Suprapubic skin (tissue), 4 donors: Measurements from ENCODE around the gene MYNN.

Experiments
- POLR2A ChIP-seq, 2 donors: fragments of 450-650 bp; IDR thresholded peaks; one replicate each; pipeline ENCODE4 v1.6.1; 2017; ENCODE audit warnings: antibody characterized with exemption in 2 of 2, mild to moderate bottlenecking in 2 of 2, moderate library complexity in 2 of 2
- POLR2AphosphoS5 ChIP-seq, 3 donors: sonication (generic); formaldehyde crosslinking; IDR thresholded peaks; one replicate each; pipeline ENCODE4 v1.6.1; 2017; ENCODE audit warnings: antibody characterized with exemption in 3 of 3
- TF ChIP-seq, protein P1 (sequence below), 2 donors: fragments of 200-600 bp in 1 of 2; fragments of 450-650 bp in 1 of 2; sonication (generic) in 1 of 2; IDR thresholded peaks; one replicate each; pipeline ENCODE4 v1.5.1; 2016 to 2019; ENCODE audit warnings: antibody characterized with exemption in 2 of 2, mild to moderate bottlenecking in 1 of 2, moderate library complexity in 1 of 2

DNA sequence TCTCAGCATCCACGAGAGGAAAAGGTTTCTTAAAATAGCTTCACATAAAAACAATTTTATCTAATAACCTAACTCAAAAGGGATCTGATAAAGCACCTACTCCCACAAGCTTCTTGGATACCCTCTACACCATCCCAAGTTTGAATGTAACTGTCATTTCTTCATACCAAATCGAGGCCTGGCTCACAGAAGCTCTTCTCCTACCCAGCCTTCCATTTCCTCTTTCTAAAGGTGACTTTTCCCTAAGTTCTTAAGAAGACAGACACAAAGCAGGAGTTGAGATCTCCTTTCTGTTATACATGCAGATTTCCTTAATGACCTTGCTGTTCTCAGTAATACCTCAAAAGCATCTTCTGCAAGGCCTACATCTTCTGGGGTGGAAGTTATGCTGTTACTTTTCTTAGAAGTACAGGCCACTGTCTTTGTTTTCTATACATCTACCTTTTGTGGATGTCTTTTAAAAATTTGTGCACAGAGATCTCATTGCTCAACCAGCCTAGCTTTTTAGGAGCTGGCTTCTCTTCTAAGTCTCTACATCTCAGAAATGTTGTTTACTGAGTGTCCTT lies 36.1 kb downstream of the MYNN start:
- TF ChIP-seq POLR2A (IDR thresholded peaks at IDR 0.05) (no peak), POLR2AphosphoS5 (IDR thresholded peaks at IDR 0.05) (no peak)
- TF ChIP-seq, protein P1, sequence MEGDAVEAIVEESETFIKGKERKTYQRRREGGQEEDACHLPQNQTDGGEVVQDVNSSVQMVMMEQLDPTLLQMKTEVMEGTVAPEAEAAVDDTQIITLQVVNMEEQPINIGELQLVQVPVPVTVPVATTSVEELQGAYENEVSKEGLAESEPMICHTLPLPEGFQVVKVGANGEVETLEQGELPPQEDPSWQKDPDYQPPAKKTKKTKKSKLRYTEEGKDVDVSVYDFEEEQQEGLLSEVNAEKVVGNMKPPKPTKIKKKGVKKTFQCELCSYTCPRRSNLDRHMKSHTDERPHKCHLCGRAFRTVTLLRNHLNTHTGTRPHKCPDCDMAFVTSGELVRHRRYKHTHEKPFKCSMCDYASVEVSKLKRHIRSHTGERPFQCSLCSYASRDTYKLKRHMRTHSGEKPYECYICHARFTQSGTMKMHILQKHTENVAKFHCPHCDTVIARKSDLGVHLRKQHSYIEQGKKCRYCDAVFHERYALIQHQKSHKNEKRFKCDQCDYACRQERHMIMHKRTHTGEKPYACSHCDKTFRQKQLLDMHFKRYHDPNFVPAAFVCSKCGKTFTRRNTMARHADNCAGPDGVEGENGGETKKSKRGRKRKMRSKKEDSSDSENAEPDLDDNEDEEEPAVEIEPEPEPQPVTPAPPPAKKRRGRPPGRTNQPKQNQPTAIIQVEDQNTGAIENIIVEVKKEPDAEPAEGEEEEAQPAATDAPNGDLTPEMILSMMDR (IDR thresholded peaks at IDR 0.05): no peak
